GM10847 (cell line): ENCODE results near the gene DEF6.

Experiments
- POLR2A ChIP-seq: IDR thresholded peaks from 2 replicates; pipeline ENCODE4 v1.6.1; 2011; ENCODE audit not compliant: insufficient read length; ENCODE audit errors: extremely low read depth

The DEF6 gene

DNA sequence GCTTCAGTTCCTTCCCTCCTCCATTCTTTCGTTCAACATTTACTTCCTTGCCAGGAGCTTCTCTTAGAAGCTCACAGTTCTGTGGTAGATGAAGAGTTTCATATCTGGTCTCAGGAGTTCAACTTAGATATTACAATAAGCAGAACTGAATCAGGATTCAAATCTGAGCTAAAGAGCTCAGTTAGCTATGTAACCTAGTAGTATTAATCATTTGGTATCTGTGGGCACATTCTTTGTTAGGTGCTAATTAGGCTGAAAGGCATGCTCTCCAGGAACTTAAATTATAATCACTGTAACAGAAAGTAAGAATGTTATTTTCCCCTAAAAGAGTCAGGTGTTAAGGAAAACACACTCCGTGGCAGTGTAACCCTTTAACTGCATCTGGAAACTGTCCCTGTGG, 29.7 kb upstream of the DEF6 start:
- no peak for TF ChIP-seq POLR2A

DNA sequence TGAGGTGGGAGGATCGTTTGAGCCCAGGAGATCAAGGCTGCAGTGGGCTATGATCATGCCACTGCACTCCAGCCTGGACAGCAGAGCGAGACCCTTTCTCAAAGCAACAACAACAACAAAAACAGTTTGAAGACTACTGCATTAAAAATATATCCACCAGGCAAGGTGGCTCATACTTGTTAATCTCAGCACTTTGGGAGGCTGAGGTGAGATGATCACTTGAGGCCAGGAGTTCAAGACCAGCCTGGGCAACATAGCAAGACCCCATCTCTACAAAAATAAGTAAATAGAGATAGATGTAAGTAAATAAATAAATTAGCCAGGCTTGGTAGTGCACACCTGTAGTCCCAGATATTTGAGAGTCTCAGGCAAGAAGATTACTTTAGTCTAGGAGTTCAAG, 25.6 kb upstream of the DEF6 start:
- no peak for TF ChIP-seq POLR2A

DNA sequence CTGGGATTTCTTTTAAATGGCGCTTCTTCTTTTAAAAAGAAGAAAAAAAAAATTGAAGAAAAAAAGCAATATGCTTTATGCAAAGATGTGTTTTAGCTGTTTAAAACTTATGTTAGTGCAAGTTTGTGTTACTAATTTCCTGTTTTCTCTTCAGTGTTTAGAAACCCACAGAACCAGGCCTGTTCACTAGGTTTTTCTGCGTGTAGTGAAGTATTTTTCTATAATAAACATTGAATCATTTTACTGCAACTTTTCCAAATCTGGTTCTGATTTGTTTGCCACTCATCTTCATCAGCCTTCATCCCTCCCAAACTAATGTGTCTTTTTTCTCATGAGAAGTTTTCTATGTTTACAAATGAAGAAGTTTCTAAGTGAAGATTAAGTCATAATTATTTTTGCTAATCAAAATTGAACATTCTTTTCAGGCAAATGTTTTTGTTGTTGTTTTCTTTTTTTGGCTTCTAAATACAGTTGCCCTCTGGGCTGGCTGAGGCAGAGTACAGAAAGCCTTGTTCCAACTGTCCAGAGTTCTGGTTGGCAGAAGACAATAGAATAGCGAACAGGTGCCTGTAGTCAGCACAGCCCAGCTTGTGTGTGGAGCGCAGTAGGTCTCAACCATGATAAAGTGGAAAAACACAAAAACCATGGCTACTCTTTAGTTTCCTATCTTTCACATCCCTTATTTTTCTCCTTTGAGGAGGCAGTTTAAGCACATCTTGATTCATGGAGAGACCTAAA, 23.6 kb upstream of the DEF6 start:
- no peak for TF ChIP-seq POLR2A

DNA sequence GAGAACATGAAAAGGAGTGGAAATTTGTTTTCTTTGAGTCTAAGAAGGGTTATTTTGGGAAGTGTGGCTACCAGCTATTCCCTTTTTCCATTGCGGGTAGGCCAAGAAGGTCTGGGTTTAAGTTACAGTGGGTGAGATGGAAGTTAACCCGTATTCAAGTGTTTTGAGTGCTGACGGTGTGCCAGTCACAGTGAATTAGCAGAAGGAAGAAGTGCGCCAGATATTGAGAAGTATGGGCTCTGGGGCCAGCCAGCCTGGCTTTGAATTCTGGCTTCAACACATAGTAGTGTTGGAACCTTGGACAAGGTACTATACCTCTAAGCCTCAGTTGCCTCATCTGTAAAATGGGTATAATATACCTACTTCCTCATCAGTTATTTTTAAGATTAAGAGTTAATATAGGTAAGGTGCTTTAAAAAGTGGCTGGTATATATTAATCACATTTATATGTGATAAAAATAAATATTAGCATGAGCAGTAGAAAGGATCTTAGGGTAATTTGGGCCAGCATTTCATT, 21.8 kb upstream of the DEF6 start:
- no peak for TF ChIP-seq POLR2A

GRCh38 chr6:35278708-35279107, 18.9 kb upstream of the DEF6 start:
- TF ChIP-seq POLR2A = no peak

DNA sequence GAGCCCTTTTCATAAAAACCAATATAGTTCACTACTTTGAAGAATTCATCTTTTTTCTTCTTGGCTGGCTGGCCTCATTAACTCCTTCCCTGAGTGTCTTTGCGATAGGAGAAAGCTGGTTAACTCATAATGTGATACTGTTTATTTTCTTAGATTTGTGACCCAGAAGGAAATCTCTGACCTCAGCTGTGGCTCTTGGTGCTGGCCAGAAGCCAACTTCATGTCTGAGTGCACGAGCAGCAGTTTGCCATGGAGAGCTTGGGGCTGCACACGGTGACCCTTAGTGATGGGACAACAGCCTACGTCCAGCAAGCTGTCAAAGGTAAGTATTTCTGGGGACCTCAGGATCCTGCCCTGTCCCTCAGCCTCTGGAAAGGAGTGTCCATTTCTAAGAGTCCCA, 16.7 kb upstream of the DEF6 start:
- no peak for TF ChIP-seq POLR2A

- TF ChIP-seq POLR2A = no peak
Observed at GRCh38 chr6:35282472-35282871, 15.1 kb upstream of the DEF6 start.

DNA sequence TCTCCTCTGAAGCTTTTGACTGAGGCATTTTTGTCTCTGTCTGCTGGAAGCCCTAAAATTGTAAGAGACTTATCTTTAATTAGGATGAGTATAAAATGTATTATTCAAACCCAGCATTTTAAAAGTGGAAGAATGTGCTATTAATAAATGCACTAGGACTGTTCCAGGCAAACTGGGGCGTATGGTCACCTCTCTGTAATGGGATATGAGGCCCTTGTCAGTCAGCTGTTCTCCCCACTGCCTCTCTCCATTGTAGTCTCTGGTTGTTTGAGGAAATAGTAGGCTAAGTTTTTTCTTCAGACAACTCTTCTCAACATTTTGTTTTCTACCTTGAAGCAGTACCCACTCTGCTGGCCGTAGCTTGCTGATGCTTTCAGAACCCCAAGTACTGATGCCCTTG, 14.3 kb upstream of the DEF6 start:
- no peak for TF ChIP-seq POLR2A

GRCh38 chr6:35287671-35288396, 9.8 kb upstream of the DEF6 start:
- TF ChIP-seq POLR2A = no peak

GRCh38 chr6:35288834-35289233, 8.8 kb upstream of the DEF6 start:
- no peak for TF ChIP-seq POLR2A

GRCh38 chr6:35291491-35291890, 6.1 kb upstream of the DEF6 start:
- TF ChIP-seq POLR2A = no peak

GRCh38 chr6:35292494-35292893, 5.1 kb upstream of the DEF6 start:
- no peak for TF ChIP-seq POLR2A

- TF ChIP-seq POLR2A = no peak
Observed at GRCh38 chr6:35293681-35294080, 3.9 kb upstream of the DEF6 start.

- TF ChIP-seq POLR2A = no peak
Observed at GRCh38 chr6:35294308-35294945, 3.2 kb upstream of the DEF6 start.

GRCh38 chr6:35295036-35295435, 2.6 kb upstream of the DEF6 start:
- TF ChIP-seq POLR2A = no peak

DNA sequence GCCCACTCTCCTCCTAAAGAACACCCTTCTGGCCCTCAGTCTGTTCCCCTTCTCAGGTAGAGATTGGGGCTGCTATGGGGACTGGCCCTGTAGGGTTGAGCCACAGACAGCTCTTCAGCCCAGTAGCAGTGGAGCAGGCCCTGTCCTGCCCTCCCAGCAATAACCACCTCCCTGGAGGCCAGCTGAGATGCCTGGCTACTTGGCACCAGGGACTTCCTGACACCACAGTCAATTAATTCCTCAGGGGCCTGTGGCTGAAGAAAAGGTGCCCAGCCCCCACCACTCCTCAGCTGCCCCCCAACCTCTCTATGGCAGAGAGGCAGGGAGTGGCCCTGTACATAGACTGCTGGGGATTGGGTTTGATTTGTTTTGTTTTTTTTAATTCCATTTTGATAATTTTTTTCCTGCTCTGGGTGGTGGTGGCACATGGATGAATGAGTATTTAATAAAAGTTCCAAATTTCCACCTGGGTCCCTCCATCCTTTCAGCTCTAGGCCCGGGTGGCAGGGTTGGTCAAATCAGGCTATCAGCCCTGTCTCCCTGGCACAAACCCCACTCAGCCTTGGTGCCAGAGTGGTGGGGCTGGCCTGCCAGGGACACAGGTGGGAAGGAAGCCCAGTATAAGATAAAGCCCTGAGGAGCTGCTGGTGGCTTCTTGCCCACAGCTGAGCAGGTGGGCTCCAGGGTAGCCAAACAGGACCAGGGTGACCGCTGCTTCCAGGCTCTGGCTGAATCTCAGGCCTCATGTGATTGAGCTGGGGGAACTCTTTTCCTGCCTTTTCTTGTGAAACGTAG, 1.9 kb upstream of the DEF6 start:
- no peak for TF ChIP-seq POLR2A
